ENCODE results near the gene ERFL.

GRCh38 chr19:41902594-41902993, 25.7 kb downstream of the ERFL start:
- no peak for TF ChIP-seq CTCF (IDR thresholded peaks at IDR 0.05; ENCODE audit: low read length)
- TF ChIP-seq EZH2 (IDR thresholded peaks at IDR 0.05; ENCODE audit: borderline replicate concordance, low read length), result no peak

Measured in OCI-LY1 (cell line).